Midbrain (tissue), 1 donor: Measurements from ENCODE around the gene ATG9A.

Source experiments
- DNase-seq: peaks from one replicate; lab custom pipeline; 2025; lab: John Stamatoyannopoulos, UW

ATG9A gene

DNA sequence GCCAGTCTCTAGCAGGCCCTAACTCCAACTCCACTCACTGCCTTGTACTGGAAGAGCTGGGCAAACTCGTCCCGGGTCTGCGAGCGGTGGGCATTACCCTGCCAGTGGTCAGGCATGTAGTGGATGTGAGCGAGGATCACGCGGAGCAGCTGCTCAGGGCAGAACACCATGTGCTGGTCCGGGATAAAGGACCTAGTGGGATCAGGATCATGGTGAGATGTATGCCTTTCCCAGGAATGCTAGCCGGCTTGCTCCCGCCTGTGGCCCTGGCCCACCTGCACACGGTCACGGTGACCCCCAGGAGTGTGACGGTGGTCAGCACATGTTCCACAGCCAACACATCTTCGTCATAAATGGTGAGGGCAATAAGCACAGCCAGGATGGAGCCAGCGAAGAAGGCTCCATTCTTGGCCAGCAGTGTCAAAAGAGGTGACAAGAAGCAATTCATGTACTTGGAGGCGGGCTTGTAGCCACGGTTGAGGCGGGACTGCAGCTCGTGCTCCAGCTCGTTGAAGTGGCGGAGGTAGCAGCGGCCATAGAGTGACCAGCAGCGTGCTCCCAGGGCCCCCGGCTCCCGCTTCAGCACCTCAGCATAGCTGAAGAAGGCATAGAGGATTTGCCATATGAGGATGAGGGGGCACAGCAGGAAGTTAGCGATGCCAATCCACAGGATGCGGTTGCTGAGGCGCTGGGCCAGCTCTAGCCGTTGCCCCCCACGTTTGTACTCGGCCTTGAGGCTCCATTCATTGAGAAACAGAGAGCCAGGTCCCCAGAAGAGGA lies 5.4 kb downstream of the ATG9A start:
- DNase-seq: no peak

- DNase-seq: no peak
Measured at GRCh38 chr2:219221957-219222518, 7.4 kb downstream of the ATG9A start.

DNA sequence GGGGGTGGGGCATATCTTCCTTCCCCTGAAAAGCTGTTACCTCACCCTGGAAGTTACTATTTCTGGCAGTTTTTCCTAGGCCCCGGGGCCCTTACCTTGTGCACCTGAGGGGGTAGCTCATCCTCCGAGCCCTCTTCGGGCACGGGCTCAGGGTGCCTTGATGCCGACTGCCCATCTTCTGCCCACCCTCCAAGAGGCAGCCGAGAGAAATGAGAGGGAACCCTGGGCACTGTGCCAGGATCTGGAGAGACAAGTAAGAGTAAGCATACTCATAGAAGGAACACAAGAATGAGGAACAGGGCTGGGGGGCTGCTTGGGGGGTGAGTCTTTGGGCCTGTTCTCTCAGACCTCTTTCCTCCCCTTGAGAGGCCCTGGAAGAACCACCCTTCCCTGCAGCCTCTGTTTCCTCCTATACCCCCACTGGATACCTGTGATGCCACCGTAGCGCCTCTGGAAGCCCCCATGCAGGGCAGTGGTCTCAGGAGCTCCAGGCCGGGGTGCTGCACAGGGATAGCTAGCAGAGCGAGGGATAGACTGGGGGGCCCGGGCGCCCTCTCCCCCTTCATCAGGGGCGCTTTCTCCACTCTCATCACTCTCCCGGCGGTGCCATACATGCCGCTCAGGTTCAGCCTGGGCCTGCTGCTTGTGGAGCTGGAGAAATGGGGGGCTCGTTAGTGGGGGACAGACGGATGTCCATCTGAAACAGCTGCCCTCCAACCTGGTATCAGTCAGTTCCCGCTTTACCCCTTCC lies 8.6 kb downstream of the ATG9A start:
- DNase-seq: no peak

DNA sequence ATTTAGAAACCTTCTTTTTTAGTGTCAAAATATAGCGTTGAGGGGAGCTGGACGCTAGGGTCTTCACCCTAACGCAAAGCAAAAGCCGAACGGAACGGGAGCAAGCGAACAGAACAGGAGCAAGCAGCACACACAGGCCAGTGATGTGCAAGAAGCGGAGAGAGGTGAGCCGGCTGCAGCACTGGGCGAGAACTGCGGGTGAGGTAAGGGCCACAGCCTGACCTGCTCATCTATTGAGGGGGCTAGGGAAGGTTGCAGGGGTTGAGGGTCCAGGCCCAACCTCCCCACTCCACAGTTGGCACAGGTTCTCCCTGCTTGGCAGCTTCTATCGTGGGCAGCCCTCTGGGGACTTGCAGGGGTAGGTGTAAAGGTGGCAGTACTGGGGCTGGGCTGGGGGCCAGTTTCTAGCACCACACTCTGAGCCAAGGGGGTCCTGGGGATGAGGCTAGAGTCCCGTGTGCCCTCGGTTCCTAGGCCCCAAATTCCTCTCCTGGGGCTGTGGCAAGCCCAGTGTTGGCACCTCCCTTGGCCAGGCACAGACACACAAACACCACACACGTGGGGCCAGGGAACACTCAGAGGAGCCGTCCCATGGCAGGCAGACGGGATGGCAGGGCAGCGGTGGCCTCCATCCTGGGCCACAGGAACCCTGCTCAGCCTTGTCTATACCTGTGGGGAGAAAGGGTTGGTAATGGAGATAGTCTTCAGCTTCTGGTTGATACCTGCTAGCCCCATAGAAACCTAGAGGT lies 9.5 kb downstream of the ATG9A start:
- DNase-seq: no peak

- peak; percentile 97 for DNase-seq
Measured at GRCh38 chr2:219218732-219219701, 10.4 kb downstream of the ATG9A start, which contains the start of gene ABCB6. Gene ABCB6, minus strand, starts transcription at chr2:219218958. Its CDS starts 285 bp downstream, at chr2:219218673.

DNA sequence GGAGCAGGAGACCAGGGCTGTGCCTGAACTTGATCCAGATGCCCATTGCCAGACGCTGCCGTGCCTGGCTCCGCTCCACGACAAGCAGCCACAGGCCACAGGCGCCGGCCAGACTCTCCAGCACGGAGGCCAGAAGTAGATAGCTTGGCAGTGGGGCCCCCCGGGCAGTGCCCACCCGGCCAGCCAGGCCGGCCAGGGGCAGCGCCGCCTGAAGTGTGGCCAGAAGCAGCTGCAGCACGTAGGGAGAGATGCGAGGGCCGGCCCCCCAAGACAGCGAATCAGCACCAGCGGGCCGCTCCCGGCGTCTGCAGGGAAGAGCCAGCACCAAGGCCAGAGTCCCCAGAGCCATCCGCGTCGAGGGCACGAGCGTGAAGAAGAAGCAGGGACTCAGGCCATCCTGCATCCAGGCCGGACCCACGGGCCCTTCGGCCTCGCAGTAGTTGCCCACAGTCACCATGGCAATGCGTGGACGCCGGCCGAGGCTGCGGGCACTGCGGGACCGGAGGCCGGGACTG lies 11.2 kb downstream of the ATG9A start:
- peak; percentile 85 for DNase-seq

DNA sequence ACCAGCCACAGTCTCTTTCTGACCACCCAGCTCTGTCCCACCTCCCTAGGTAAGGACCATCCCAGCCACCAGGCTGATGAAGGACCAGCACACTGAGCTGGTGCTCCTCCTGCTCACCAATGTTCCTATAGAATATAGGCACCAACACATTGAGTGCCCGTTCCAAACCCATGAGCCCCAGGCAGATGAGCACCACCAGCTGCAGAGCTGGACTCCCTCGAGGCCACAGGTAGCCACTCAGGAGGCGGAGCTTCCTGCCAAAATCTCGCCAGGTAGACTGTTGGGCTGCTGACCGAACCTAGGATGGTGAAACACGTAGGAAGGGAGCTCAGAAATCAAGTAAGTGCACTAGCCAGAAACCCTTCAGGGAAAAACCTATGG lies 12.9 kb downstream of the ATG9A start:
- no peak for DNase-seq

DNA sequence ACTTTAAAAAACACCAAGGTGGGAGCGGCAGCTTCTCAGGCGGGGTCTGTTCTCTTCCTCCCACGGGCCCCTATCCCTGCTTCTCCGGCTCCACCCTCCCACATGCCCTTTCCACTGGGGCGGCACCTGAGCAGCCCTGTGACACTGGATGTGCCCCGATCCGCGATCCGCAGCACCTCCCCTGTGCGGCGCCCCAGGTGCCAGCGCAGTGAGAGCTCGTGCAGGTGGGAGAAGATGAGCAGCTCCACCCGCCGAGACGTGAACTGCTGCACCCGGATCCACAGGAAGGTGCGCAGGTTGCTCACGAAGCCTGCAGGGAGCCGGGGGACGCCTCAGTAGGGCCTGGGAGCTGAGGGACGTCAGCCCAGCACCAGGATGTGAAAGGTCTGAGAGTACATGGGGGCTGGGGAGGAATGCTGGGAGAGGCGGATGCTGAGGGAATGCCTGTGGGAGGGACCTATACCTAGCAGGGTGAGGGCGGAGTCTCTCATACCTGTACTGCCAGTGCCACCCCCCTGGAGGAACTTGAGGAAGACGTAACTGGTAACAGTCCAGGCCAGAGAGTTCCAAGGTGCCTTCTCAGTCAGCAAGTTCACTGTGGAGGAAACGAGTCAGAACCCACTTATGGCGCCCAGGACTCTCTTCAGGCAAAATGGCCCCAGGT lies 13.4 kb downstream of the ATG9A start:
- DNase-seq: no peak

- no peak for DNase-seq
Measured at GRCh38 chr2:219214786-219215185, 14.7 kb downstream of the ATG9A start.

DNA sequence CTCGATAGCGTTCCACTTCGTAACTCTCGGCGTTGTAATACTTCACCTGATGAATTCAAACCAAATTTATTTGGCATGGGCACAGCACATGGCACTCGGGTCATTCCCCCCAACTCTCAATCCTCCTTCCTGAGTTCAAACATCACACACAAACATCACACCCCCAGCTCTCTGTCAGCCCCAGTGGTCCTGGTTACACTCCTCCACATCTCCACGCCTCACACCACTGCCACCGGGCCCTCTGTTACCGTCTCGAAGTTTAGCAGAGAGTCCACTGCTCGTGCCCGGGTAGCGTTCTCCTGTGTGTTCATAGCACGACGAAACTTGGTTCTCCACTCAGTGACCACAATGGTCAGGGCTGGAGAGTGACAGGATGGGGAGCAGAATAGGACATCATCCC lies 15.3 kb downstream of the ATG9A start:
- no peak for DNase-seq

GRCh38 chr2:219213486-219214071 lies 15.9 kb downstream of the ATG9A start:
- no peak for DNase-seq

- no peak for DNase-seq
Measured at GRCh38 chr2:219213026-219213415, 16.4 kb downstream of the ATG9A start.

DNA sequence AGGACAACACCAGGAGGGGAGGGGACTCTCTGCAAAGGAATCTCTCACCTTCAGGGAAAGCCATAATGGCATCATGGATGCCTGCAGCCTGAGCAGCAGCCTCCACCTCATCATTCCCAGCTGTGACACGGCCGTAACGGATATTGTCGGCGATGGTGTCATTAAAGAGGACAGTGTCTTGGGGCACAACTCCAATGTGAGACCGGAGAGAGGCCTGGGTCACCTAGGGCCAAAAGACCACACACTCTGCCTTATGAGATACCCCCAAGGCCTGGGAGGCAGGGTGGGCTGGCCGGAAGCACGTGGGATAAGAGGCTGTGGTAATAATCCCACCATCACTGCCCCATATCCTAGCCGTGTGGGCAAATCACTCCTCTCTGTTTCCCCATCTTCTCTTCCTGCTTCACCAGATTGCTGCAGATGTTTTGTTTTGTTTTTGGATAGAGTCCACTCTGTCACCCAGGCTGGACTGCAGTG lies 18.5 kb downstream of the ATG9A start:
- no peak for DNase-seq

GRCh38 chr2:219210196-219210885 lies 19.1 kb downstream of the ATG9A start:
- no peak for DNase-seq

DNA sequence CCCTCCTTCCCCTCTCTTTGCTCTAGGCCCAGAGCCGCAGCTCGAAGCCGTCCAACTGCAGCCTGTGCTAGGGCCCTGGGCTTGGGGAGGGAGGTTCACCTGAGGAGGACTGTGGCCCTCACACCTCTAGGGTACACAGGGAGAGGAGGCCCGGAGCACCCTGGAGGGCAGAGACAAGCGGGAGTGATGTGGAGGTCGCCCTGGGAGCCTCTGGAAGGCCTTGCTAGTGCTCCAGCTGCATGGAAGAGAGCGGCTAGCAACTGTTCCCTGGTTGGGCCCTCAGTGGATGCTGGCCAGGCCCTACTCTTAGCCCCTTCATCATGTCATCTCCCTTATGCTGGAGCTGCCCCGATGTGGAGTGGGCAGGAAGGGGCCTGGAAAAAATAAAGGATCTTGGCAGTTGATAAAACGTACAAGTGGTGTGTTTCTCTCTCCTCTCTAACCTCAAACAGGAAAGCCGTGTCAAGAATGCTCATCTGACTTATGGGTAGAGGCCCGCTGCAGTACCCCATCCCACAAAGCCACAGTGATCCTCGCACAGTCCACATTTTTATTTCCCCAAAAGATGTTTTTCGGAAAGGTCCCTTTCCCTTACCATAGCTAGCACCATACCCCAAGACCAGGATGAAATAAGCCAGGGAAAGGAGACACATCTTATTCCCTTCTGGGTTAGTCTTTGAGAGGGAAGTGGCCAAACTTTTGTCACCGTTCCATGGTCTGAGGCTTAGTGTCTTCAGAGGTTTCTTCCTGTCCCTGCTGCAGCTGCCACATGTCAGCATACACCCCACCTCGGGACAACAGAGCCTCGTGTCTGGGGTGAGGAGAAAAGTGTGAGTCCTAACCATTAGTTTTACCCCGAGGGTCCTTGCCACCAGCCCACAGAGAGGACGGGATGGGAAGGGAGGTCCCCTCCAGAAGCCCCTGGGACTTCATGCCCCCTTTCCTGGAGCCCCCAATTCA lies 19.9 kb downstream of the ATG9A start:
- DNase-seq: no peak

GRCh38 chr2:219207884-219208740 lies 21.3 kb downstream of the ATG9A start:
- no peak for DNase-seq
